H1 (cell line): ENCODE results near the gene RHOBTB1. TPM values are rescaled to one million over a fixed set of nuclear protein-coding genes. Genes with fewer than 3 reads are reported as not detected.

Experiments used
- CTCF ChIA-PET: fragments of 300-600 bp; sonication (Branson Sonifier 250); formaldehyde crosslinking; loops from one replicate; lab custom pipeline; 2021; ENCODE audit not compliant: partially characterized antibody; lab: Charles Lee
- POLR2A ChIA-PET: fragments of 300-600 bp; sonication (Branson Sonifier 250); formaldehyde crosslinking; loops from one replicate; lab custom pipeline; 2021; ENCODE audit warnings: inconsistent platforms; ENCODE audit not compliant: partially characterized antibody; lab: Charles Lee
- DNase-seq, 2 experiments: peaks; one replicate each; pipeline versions ENCODE4 v3.0.0 to v3.0.0-alpha.2; 2010 to 2022; ENCODE audit warnings: low spot score in 2 of 2, low read depth in 1 of 2, mixed read lengths in 1 of 2
- FAIRE-seq: peaks from 2 replicates; lab custom pipeline; 2011; peaks lifted over from hg19 to GRCh38; lab: Jason Lieb, UNC
- H2AFZ ChIP-seq: 2 replicates; pipeline ENCODE4 v1.8.1; 2012; ENCODE audit warnings: low read length, inconsistent platforms
- H2AK5ac ChIP-seq: 2 replicates; pipeline ENCODE4 v1.6.1; 2013; ENCODE audit warnings: low read depth, low read length
- H2BK120ac ChIP-seq: replicated peaks from 2 replicates; pipeline ENCODE3; 2013; ENCODE audit warnings: low read depth, low read length, inconsistent platforms
- H2BK12ac ChIP-seq: 2 replicates; pipeline ENCODE4 v1.6.1; 2013; ENCODE audit warnings: low read depth, low read length
- H2BK15ac ChIP-seq: 2 replicates; pipeline ENCODE4 v1.6.1; 2013; ENCODE audit warnings: low read length
- H2BK20ac ChIP-seq: 2 replicates; pipeline ENCODE4 v1.6.1; 2013; ENCODE audit warnings: low read length
- H2BK5ac ChIP-seq: 2 replicates; pipeline ENCODE4 v1.6.1; 2013; ENCODE audit warnings: low read depth, low read length
- H3K14ac ChIP-seq: 2 replicates; pipeline ENCODE4 v1.6.1; 2013; ENCODE audit warnings: inconsistent platforms; ENCODE audit not compliant: insufficient read length
- H3K18ac ChIP-seq: 2 replicates; pipeline ENCODE4 v1.6.1; 2013; ENCODE audit warnings: low read length; ENCODE audit errors: extremely low read depth
- H3K23ac ChIP-seq: 2 replicates; pipeline ENCODE4 v1.6.1; 2013; ENCODE audit warnings: inconsistent platforms; ENCODE audit not compliant: insufficient read length
- H3K23me2 ChIP-seq: 2 replicates; pipeline ENCODE4 v1.6.1; 2013; ENCODE audit warnings: low read depth, low read length
- H3K27ac ChIP-seq: 2 replicates; pipeline ENCODE4 v1.6.1; 2011; ENCODE audit warnings: low read depth, low read length, inconsistent platforms
- H3K27me3 ChIP-seq, 4 experiments: replicated peaks in 1 of 4; 1 replicate in 1 of 4; 2 replicates in 3 of 4; pipeline versions ENCODE4 v1.6.1 to v1.8.1; 2011 to 2013; ENCODE audit warnings: low read length in 3 of 4, mild to moderate bottlenecking in 3 of 4, inconsistent platforms in 2 of 4, mixed read lengths in 2 of 4, moderate library complexity in 1 of 4; ENCODE audit not compliant: control insufficient read depth in 3 of 4, insufficient read depth in 3 of 4; ENCODE audit errors: extremely low read depth in 1 of 4
- H3K36me3 ChIP-seq, 4 experiments: 2 replicates each; pipeline versions ENCODE4 v1.6.1 to v1.8.1; 2011 to 2013; ENCODE audit warnings: mild to moderate bottlenecking in 4 of 4, low read length in 3 of 4, moderate library complexity in 2 of 4, control low read depth in 1 of 4, inconsistent platforms in 1 of 4; ENCODE audit not compliant: insufficient read depth in 4 of 4, control insufficient read depth in 2 of 4
- H3K4ac ChIP-seq: replicated peaks from 2 replicates; pipeline ENCODE3; 2013; ENCODE audit warnings: low read length, low read depth, mixed read lengths, inconsistent platforms; ENCODE audit not compliant: insufficient read length
- H3K4me1 ChIP-seq, 4 experiments: replicated peaks in 1 of 4; 1 replicate in 1 of 4; 2 replicates in 3 of 4; pipeline versions ENCODE4 v1.6.1 to v1.8.1; 2011 to 2013; ENCODE audit warnings: low read length in 3 of 4, inconsistent platforms in 2 of 4, mixed read lengths in 1 of 4; ENCODE audit not compliant: insufficient read depth in 4 of 4, control insufficient read depth in 3 of 4
- H3K4me2 ChIP-seq, 2 experiments: 2 replicates each; pipeline versions ENCODE4 v1.6.1 to v1.8.1; 2011 to 2013; ENCODE audit warnings: low read depth in 2 of 2, low read length in 2 of 2, control low read depth in 1 of 2, inconsistent platforms in 1 of 2, mild to moderate bottlenecking in 1 of 2; ENCODE audit not compliant: insufficient read depth in 1 of 2
- H3K4me3 ChIP-seq, 4 experiments: fragments of 200-600, 300-600 bp in 1 of 4; sonication (generic), shearing (Covaris generic), sonication (Bioruptor Twin) in 1 of 4; 2 replicates each; pipeline versions ENCODE4 v1.5.1 to v1.8.1; 2011 to 2016; ENCODE audit warnings: low read length in 4 of 4, low read depth in 3 of 4, control low read depth in 2 of 4, inconsistent platforms in 2 of 4, mild to moderate bottlenecking in 2 of 4, mixed read lengths in 1 of 4, moderate library complexity in 1 of 4; ENCODE audit not compliant: insufficient read depth in 2 of 4; ENCODE audit errors: extremely low read depth in 1 of 4
- H3K56ac ChIP-seq: replicated peaks from 2 replicates; pipeline ENCODE3; 2013; ENCODE audit warnings: low read depth, mild to moderate bottlenecking, mixed read lengths, low read length, inconsistent platforms; ENCODE audit not compliant: insufficient read length
- H3K79me1 ChIP-seq: 2 replicates; pipeline ENCODE4 v1.6.1; 2013; ENCODE audit warnings: low read depth, low read length, control low read depth
- H3K79me2 ChIP-seq, 2 experiments: 2 replicates each; pipeline versions ENCODE4 v1.6.1 to v1.8.1; 2012 to 2013; ENCODE audit warnings: low read length in 2 of 2, mild to moderate bottlenecking in 2 of 2, inconsistent platforms in 1 of 2; ENCODE audit not compliant: insufficient read depth in 2 of 2, control insufficient read depth in 1 of 2
- H3K9ac ChIP-seq, 4 experiments: replicated peaks in 1 of 4; 1 replicate in 1 of 4; 2 replicates in 3 of 4; pipeline versions ENCODE4 v1.6.1 to v1.8.1; 2011 to 2013; ENCODE audit warnings: low read depth in 3 of 4, low read length in 3 of 4, control low read depth in 2 of 4, mild to moderate bottlenecking in 2 of 4, moderate library complexity in 2 of 4, inconsistent platforms in 1 of 4; ENCODE audit errors: extremely low read depth in 1 of 4
- H3K9me3 ChIP-seq, 2 experiments: 2 replicates each; pipeline versions ENCODE4 v1.6.1 to v1.8.1; 2012 to 2013; ENCODE audit warnings: mild to moderate bottlenecking in 2 of 2, moderate library complexity in 2 of 2, control low read depth in 1 of 2, inconsistent platforms in 1 of 2, low read depth in 1 of 2, low read length in 1 of 2, mixed read lengths in 1 of 2; ENCODE audit not compliant: insufficient read depth in 2 of 2
- H4K20me1 ChIP-seq, 2 experiments: replicated peaks in 1 of 2; 2 replicates each; pipeline versions ENCODE3 to v1.8.1; 2011 to 2013; ENCODE audit warnings: inconsistent platforms in 2 of 2, low read length in 2 of 2, mild to moderate bottlenecking in 1 of 2; ENCODE audit not compliant: insufficient read depth in 2 of 2, control insufficient read depth in 1 of 2
- H4K5ac ChIP-seq: 2 replicates; pipeline ENCODE4 v1.6.1; 2013; ENCODE audit warnings: low read length, low read depth, mixed read lengths, inconsistent platforms; ENCODE audit not compliant: insufficient read length
- H4K8ac ChIP-seq: 2 replicates; pipeline ENCODE4 v1.8.0; 2013; ENCODE audit warnings: mild to moderate bottlenecking, moderate library complexity, low read length, inconsistent platforms; ENCODE audit not compliant: insufficient read depth; ENCODE audit errors: extremely low read depth
- H4K91ac ChIP-seq: replicated peaks from 2 replicates; pipeline ENCODE3; 2013; ENCODE audit warnings: low read length, mixed read lengths, inconsistent platforms; ENCODE audit not compliant: insufficient read length
- BACH1 ChIP-seq: IDR thresholded peaks from 2 replicates; pipeline ENCODE4 v1.6.1; 2012; ENCODE audit warnings: low read length, improper control_type of control experiment
- CBX5 ChIP-seq: fragments of 300-800, 300-1000 bp; sonication (generic); IDR thresholded peaks from 2 replicates; pipeline ENCODE4 v1.7.1; 2016; ENCODE audit warnings: antibody characterized with exemption, low read length, low read depth
- CHD1 ChIP-seq: IDR thresholded peaks from 2 replicates; pipeline ENCODE4 v1.6.1; 2012; ENCODE audit warnings: low read depth, low read length, improper control_type of control experiment
- CREB1 ChIP-seq: IDR thresholded peaks from 2 replicates; pipeline ENCODE4 v1.6.1; 2012; ENCODE audit warnings: inconsistent platforms
- CTBP2 ChIP-seq: IDR thresholded peaks from 2 replicates; pipeline ENCODE4 v1.7.0; 2011; ENCODE audit warnings: borderline replicate concordance, mild to moderate bottlenecking, moderate library complexity, mixed read lengths, low read length; ENCODE audit not compliant: insufficient read depth, insufficient read length
- EGR1 ChIP-seq: IDR thresholded peaks from 2 replicates; pipeline ENCODE4 v1.6.1; 2011; ENCODE audit warnings: low read depth, low read length, borderline replicate concordance
- JUND ChIP-seq: IDR thresholded peaks from 2 replicates; pipeline ENCODE4 v1.6.1; 2011; ENCODE audit warnings: mild to moderate bottlenecking, improper control_type of control experiment, low read length
- KDM1A ChIP-seq: fragments of 200-600, 300-600 bp; sonication (generic); IDR thresholded peaks from 2 replicates; pipeline ENCODE4 v1.7.1; 2016; ENCODE audit warnings: mild to moderate bottlenecking, low read length, borderline replicate concordance
- POU5F1 ChIP-seq: IDR thresholded peaks from 2 replicates; pipeline ENCODE4 v1.6.1; 2011; ENCODE audit warnings: low read depth, mild to moderate bottlenecking, low read length, moderate library complexity
- RBBP5 ChIP-seq: IDR thresholded peaks from 2 replicates; pipeline ENCODE4 v1.7.1; 2012; ENCODE audit warnings: low read depth, mild to moderate bottlenecking, inconsistent platforms, low read length, moderate library complexity, borderline replicate concordance
- SAP30 ChIP-seq: fragments of 300-600 bp; sonication (generic); IDR thresholded peaks from 2 replicates; pipeline ENCODE4 v1.7.1; 2012; ENCODE audit warnings: low read length, moderate library complexity, mild to moderate bottlenecking, inconsistent platforms; ENCODE audit not compliant: insufficient read depth, insufficient replicate concordance
- SIX5 ChIP-seq: IDR thresholded peaks from 2 replicates; pipeline ENCODE4 v1.6.1; 2011; ENCODE audit warnings: mild to moderate bottlenecking, low read depth, low read length
- TAF1 ChIP-seq: IDR thresholded peaks from 2 replicates; pipeline ENCODE4 v1.6.1; 2011; ENCODE audit warnings: mild to moderate bottlenecking, low read depth, low read length
- USF2 ChIP-seq: IDR thresholded peaks from 2 replicates; pipeline ENCODE4 v1.6.1; 2011; ENCODE audit warnings: low read length, improper control_type of control experiment
- WGBS, 2 experiments: shearing (Covaris generic) in 1 of 2; methylation state at CpG; one replicate each; pipeline versions ENCODE4 v1.1.6 to v1.1.7; 2013 to 2015; ENCODE audit warnings: low lambda C conversion rate in 2 of 2, mixed read lengths in 2 of 2, inconsistent platforms in 1 of 2, low coverage in 1 of 2, missing lambda C conversion rate in 1 of 2; ENCODE audit not compliant: insufficient replicate concordance in 2 of 2, insufficient coverage in 1 of 2, insufficient read length in 1 of 2; ENCODE audit errors: extremely low coverage in 1 of 2, missing lambda C conversion rate in 1 of 2; 5-methylcytosine and 5-hydroxymethylcytosine counted together
- polyA plus RNA-seq, 7 experiments: library from polyadenylated mRNA; depleted of rRNA in 3 of 7; stranded (reverse) in 5 of 7; unstranded in 2 of 7; fragments of >200 nt in 5 of 7; fragments of 200-250 nt in 2 of 7; gene quantifications; 1 replicate in 5 of 7; 2 replicates in 1 of 7; 4 replicates in 1 of 7; pipeline versions ENCODE4 v1.2.1 to v1.2.3, GENCODE V29; 2011 to 2013; ENCODE audit warnings: missing spikeins in 2 of 7, mixed read lengths in 2 of 7
- total RNA-seq: library from RNA; stranded (reverse); fragmentation: NEBNext Ultra II Directional; extraction: Animal tissue kit (Norgen Biotek cat#: 25700); gene quantifications from 2 replicates; pipeline ENCODE4 v1.2.1, GENCODE V29; 2021

RHOBTB1 gene
- total and polyA plus RNA-seq, 2 of the 8 experiments (the other 6 are each of a cell fraction or from before 2014, with no cell fraction given): 6.1 to 7.4 TPM

GRCh38 chr10:60849217-60849616, 94.8 kb downstream of the RHOBTB1 start:
- H2BK20ac ChIP-seq: no peak overlapping the region
- H2BK12ac ChIP-seq: no peak overlapping the region
- FAIRE-seq (no peak), DNase-seq (no peak)
- H3K23ac ChIP-seq: no peak overlapping the region
- 90% methylated on average over 3 of the region's 3 CpGs; no CpG with 5 or more reads in 1 of the 2 experiments for WGBS, 2 experiments
- POLR2A ChIA-PET: no interaction called here
- H2BK15ac ChIP-seq: no peak overlapping the region
- H2AK5ac ChIP-seq: no peak overlapping the region
- H3K9ac ChIP-seq: no peak overlapping the region
- CTCF ChIA-PET: interaction anchor here (0.6 to 1.1 kb wide), 2 partner anchors 57 to 83 kb away, joined by 3 read pairs; no protein-coding TSS in a partner anchor
- H3K4ac ChIP-seq: no peak overlapping the region
- no peak overlapping the region for H3K27ac ChIP-seq
- H3K79me1 ChIP-seq: no peaks in the 10 kb centered on the region
- H3K4me2 ChIP-seq: no peak overlapping the region
- no peaks in the 10 kb centered on the region for H3K4me1 ChIP-seq
- H3K18ac ChIP-seq: no peak overlapping the region; the same call in 1 of the 2 replicates
- no peak overlapping the region for H4K5ac ChIP-seq
- TF ChIP-seq RBBP5 (no peak), SIX5 (no peak), TAF1 (no peak), CHD1 (no peak), CBX5 (no peak), POU5F1 (no peak), JUND (no peak), KDM1A (no peak), CREB1 (no peak), BACH1 (no peak), CTBP2 (no peak), SAP30 (no peak), EGR1 (no peak), USF2 (no peak)
- no peaks in the 10 kb centered on the region for H3K36me3 ChIP-seq
- no peak overlapping the region for H3K56ac ChIP-seq
- no peaks in the 10 kb centered on the region for H3K23me2 ChIP-seq
- H2BK120ac ChIP-seq: no peak overlapping the region
- H2BK5ac ChIP-seq: no peak overlapping the region
- no peaks in the 10 kb centered on the region for H4K20me1 ChIP-seq
- no peak overlapping the region for H2AFZ ChIP-seq
- H3K4me3 ChIP-seq: no peak overlapping the region
- H3K27me3 ChIP-seq: no peaks in the 10 kb centered on the region
- H4K91ac ChIP-seq: no peak overlapping the region
- H4K8ac ChIP-seq: no peak overlapping the region
- H3K9me3 ChIP-seq: peaks cover 0 to 2% of the 10 kb centered on the region in 2 experiments; a peak in 1 of 4 replicates
- no peak overlapping the region for H3K14ac ChIP-seq
- H3K79me2 ChIP-seq: no peaks in the 10 kb centered on the region
